IMR-90 (cell line): Measurements from ENCODE around the gene DAG1.

Experiments used
- CTCF ChIP-seq: conservative IDR thresholded peaks from 2 replicates; pipeline ENCODE4 v1.5.1; 2012; ENCODE audit warnings: mild to moderate bottlenecking, low read depth, low read length, improper control_type of control experiment
- POLR2A ChIP-seq: IDR thresholded peaks from 2 replicates; pipeline ENCODE4 v1.6.1; 2012; ENCODE audit warnings: mild to moderate bottlenecking, low read depth, low read length

GRCh38 chr3:49462222-49462621 lies 7.8 kb upstream of the DAG1 start:
- TF ChIP-seq CTCF, result no peak
- TF ChIP-seq POLR2A, result no peak
